C4-2B (cell line): Measurements from ENCODE around the gene CYP4X1.
A peak's percentile ranks its signal among the peaks of the same experiment; 100 is the strongest.
"Not testable (repeated sequence)": the region's sequence is repeated elsewhere in the genome, so short reads cannot be mapped to it uniquely, and the experiment has no call there.

Experiments
- H3K27ac ChIP-seq: fragments of 450-650 bp; 2 replicates; pipeline ENCODE4 v1.5.1; 2017
- ZFX ChIP-seq: fragments of 450-650 bp; IDR thresholded peaks from 2 replicates; pipeline ENCODE4 v1.6.1; 2017
- TF ChIP-seq, protein P1 (sequence below): fragments of 450-650 bp; conservative IDR thresholded peaks from 2 replicates; pipeline ENCODE4 v1.5.1; 2017; ENCODE audit warnings: mild to moderate bottlenecking

The CYP4X1 gene

GRCh38 chr1:47031585-47031984, 8.1 kb downstream of the CYP4X1 start:
- no peak for TF ChIP-seq ZFX
- TF ChIP-seq, protein P1, sequence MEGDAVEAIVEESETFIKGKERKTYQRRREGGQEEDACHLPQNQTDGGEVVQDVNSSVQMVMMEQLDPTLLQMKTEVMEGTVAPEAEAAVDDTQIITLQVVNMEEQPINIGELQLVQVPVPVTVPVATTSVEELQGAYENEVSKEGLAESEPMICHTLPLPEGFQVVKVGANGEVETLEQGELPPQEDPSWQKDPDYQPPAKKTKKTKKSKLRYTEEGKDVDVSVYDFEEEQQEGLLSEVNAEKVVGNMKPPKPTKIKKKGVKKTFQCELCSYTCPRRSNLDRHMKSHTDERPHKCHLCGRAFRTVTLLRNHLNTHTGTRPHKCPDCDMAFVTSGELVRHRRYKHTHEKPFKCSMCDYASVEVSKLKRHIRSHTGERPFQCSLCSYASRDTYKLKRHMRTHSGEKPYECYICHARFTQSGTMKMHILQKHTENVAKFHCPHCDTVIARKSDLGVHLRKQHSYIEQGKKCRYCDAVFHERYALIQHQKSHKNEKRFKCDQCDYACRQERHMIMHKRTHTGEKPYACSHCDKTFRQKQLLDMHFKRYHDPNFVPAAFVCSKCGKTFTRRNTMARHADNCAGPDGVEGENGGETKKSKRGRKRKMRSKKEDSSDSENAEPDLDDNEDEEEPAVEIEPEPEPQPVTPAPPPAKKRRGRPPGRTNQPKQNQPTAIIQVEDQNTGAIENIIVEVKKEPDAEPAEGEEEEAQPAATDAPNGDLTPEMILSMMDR: no peak
- H3K27ac ChIP-seq: peak overlapping the region; percentile 93

DNA sequence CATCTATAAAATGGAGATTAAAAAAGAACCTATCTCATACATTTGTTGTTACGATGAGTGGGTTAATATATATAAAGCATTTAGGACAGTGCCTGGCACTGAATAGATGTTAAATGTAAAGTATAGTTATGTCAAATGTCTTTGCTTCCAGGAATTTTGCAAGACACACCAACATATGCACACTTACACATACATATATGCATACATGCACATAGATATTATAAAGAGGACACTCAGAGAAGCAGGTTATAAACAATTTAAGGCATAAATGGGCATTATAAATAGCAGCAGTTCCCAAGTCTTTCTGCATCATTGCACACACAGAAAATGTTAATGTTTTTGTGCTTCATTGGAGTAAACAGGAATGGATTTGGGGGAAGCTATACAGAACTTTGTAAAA, 13.3 kb downstream of the CYP4X1 start:
- no peak overlapping the region for H3K27ac ChIP-seq
- TF ChIP-seq, protein P1: no peak
- TF ChIP-seq ZFX: no peak

DNA sequence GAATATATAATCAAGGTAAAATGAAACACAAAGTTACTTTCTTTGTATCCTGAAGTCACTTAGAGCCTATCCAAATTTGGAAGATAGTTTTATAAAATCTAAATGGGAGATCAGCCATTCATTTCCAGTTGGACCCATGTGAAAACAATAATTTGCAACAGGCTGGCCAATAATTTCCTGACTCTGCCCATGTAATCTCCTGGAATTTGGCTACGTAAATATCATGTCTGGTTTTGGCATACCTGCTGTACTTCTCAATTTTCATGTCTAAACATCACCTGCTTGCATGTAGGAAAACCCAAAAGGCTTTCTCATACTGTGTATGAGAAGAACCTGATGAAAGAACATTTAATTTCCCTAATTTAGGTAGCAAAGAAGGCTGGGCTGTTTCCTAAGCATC, 35.9 kb downstream of the CYP4X1 start:
- TF ChIP-seq, protein P1: no peak
- no peak for TF ChIP-seq ZFX
- H3K27ac ChIP-seq: peak overlapping the region; percentile 43; the same call in 1 of the 2 replicates

- TF ChIP-seq ZFX: no peak
- TF ChIP-seq, protein P1: no peak
- peak within 1 kb of the TSS; percentile 34 for H3K27ac ChIP-seq
Observed at GRCh38 chr1:47067097-47067594, 43.7 kb downstream of the CYP4X1 start, which contains the start of gene CYP4Z1. CYP4Z1 (plus strand) TSS chr1:47067231; CDS start chr1:47067491, 260 bp downstream.

GRCh38 chr1:47069080-47069479, 45.6 kb downstream of the CYP4X1 start:
- not testable (repeated sequence) for H3K27ac ChIP-seq

DNA sequence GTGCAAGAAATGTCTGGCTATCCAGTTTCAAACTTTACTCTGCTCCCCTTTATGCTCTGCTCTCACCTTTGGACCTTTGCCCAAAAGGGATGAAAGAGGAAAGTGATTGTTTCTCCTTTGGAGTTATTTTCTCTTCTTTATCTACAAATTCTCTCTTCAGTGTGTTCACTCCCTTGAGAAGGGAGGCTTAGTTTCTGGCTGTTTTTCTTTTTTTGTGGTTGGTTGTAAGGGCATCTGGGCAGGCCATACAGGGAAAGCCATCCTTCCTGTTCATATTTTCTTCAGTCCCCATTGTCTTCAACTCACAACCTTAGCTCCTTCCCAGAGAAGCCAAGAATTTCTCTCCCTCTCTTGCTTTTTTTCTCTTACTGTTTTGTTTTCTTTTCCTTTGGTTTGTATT, 46.0 kb downstream of the CYP4X1 start:
- not testable (repeated sequence) for H3K27ac ChIP-seq

DNA sequence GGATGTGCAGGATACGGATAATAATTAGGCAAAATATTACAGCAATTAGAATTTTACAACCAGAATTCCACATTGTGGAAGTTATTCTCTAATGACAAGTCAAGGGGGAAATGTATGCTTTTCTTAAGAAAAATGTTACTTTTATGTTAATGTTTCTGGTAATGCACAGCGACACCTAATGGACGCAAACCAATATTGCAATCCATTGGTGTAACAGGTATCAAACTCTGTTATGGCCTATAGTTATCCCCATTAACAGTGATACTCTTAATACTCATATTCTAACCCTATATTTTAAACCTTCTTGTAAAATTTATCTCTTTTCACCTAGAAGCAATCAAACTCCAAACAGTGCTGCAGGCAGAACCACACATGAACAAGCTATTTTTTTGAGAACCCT, 65.9 kb downstream of the CYP4X1 start:
- TF ChIP-seq, protein P1: peak; percentile 70
- H3K27ac ChIP-seq: not testable (repeated sequence)

GRCh38 chr1:47091476-47091875, 68.0 kb downstream of the CYP4X1 start:
- not testable (repeated sequence) for H3K27ac ChIP-seq
- TF ChIP-seq, protein P1: peak; percentile 75
